Endothelial cell of hepatic sinusoid (primary cell): ENCODE data around the gene MAPK6.

Experiments
- in situ Hi-C: cut with HindIII; loops from 2 replicates; pipeline ENCODE4 v1.10.0; 2017; ENCODE audit warnings: low sequenced_read_pairs

The MAPK6 gene

DNA sequence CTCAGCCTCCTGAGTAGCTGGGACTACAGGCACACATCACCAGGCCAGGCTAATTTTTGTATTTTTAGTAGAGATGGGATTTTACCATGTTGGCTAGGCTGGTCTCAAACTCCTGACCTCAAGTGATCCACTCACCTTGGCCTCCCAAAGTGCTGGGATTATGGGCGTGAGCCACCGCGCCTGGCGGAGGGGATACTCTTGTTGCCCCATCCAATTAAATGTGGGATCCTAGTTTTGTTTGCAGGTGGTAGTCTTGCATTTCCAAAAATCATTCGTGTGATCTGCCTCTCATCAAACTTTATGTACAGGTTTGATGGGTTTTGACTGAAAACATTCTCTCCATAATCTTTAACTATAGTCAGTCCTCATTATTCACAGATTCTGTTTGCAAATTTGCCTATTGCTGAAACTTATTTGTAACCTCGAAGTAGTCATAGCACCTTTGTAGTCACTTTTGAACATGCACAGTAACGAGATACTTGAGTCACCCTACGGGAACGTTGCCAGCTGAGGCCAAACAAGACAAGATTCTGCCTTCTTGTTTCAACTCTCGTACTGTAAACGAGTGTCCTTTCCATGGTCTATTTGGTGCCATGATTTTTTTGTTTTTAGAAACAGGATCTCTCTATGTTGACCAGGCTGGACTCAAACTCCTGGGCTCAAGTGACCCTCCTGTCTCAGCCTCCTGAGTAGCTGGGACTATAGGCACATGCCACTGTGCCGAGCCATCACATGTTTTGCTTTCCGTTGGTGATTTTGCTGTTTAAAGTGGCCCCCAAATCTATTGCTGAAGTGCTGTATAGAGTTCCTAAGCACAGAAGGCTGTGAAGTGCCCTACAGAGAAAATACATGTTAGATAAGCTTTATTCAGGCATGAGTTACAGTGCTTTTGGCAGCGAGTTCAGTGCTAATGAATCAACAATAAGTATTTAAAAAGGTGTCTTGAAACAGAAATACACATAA lies 8.1 kb upstream of the MAPK6 start:
- in situ Hi-C loops: no loop called here

DNA sequence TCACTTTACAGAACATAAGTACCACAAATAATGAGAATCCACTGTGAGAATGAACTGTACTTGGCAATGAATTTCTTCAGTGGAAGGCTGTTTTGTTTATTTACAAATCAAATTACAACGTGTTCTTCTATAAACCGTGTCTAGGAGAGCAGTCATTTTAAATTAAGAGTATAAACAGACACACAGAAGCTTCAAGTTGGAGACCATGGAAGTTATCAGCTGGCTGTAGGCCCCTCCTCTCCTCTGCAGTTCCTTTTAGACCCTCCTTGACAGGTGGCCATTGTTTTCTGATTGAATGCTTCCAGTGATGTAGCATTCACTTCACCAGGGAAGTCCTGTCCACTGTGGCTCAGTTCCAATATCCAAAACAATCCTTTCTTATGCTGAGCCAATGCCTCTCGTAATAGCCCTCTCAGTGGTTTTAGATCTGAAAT lies 7.3 kb upstream of the MAPK6 start:
- in situ Hi-C loops: no loop called here

DNA sequence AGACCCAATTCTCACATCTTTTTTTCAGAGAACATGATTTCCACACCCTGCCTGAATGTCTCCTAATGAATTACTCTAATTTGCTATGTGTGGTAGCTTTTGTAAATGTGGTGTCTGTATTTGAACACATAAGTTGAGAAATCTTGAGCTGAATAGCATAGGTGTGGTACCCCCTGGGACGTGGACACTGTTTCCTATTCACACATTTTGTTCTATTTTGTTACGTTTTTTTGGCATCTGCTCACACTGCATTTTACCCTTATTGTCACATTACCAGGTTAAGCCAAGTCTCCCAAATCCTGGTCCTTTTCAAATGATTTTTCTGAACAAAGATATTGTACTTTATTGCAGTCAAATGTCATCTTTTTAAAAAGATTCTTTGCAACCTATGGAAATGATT lies 6.8 kb upstream of the MAPK6 start:
- in situ Hi-C loops: no loop called here

DNA sequence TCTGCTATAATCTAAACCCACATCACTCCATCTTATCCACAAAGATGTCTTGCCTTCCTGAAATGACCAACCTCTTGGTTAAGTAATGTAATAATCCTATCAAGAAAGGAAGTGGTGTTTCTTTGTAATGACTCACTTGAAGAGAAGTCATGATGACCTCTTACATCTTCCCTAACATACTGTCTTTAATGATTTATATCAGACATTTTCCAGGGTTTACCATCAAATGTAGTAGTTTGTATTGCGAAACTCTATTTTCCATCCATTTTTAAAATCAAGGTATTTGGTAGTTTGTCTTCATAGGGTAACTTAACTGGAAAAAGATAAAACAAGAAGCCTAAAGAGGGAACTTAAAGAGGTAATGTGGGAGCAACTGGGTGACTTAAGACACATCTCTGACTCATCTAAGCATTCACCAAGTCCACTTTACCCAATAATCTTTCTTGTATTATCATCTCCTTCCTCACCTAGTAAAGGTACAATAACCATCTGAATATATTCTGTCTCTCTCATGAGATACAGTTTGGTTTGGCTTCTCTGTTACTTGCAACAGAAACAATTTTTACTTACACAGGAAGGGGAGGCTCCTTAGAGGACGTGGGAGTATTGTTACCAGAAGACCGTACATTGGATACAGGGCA lies 5.7 kb upstream of the MAPK6 start:
- in situ Hi-C loops: no loop called here

DNA sequence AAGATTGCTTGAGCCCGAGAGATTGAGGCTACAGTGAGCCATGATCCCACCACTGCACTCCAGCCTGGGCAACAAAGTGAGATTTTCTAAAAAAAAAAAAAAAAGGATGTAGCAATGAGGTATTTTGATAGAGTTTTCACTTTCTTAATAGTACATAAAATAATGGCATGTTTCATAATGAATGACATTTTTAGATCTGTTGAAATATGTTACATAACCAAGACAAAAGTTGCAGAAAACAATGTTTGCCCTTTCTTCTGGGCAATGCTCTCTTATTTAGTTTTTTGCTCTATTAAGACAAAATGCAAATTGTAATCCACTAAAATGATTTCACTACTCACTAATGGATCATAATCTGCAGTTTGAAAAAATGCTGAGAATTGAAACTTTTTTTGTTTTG lies 4.4 kb upstream of the MAPK6 start:
- in situ Hi-C loops: no loop called here

DNA sequence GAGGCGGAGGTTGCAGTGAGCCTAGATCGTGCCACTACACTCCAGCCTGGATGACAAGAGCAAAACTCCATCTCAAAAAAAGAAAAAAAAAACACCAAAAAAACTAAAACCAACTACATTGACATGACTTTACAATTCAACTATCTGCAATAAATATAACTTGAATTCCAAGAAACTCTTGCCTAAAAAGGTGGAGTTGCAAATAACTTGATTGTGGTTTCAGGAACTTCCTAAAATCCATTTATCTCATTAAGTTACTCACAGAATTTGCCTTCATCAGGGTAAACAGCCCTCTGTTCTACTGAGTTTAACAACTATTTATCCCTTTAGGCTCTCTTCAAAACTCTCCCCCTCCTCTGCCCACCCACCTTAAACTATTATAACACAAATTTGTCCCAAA lies 2.7 kb upstream of the MAPK6 start:
- in situ Hi-C loops: no loop called here

DNA sequence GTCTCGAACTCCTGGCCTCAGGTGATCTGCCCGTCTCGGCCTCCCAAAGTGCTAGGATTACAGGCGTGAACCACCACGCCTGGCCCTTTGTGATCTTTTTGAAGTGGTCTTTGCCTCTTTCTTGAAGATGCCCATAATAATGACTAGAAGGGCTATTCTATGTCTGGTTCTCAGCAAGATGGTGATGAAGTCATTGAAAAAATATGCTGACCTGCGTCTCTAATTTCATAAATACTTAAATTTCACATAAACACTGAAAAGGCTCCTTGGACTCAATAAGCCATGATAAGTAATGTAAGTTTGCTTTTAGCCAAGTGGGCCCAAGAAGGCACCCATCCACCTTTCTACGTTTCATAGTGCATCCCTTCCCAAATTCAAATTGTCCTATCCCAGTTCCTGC lies 775 bp upstream of the MAPK6 start:
- in situ Hi-C loops: no loop called here

DNA sequence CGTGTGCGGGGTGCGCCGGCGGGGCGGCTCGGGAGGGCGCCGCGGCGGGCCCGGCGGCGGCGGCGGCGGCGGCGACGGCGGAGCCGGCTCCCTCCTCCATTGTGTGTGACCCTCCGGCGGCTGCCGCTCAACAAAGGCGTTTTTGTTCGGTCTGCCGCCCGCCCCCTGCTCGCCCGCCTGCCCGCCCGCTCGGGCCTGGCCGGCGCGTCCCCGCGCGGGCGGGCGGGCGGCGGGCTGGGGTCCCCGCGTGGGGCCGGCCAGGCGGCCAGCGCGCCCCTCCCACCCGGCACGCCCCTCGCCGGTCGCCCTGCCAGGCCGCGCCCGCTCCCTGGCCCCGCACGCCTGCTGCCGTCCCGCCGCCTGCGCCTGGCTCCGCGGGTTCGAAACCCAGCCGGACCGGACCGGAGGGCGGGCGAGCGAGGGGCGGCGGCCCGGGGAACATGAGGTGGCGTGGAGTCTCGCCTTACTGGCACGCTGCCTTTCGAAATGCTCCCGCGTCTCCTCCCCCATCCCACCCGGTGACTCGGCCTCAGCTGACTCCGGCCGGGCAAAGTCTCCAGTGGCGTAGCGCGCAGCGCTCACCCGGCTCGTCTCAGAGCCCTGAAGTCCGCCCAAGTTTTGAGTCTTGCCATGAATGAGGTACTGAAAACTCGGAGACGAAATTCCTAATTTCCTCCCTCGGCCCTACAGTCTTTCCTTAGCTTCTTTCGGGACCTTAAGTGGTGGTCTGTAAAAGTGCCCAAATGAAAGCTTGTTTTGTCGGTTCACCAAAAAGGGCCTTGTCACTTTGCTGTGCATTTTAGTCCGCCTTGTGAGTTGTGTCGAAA lies 588 bp downstream of the MAPK6 start:
- in situ Hi-C loops: loop anchor here (5.0 kb wide), 1 partner anchor 108 kb away; no protein-coding TSS in a partner anchor

DNA sequence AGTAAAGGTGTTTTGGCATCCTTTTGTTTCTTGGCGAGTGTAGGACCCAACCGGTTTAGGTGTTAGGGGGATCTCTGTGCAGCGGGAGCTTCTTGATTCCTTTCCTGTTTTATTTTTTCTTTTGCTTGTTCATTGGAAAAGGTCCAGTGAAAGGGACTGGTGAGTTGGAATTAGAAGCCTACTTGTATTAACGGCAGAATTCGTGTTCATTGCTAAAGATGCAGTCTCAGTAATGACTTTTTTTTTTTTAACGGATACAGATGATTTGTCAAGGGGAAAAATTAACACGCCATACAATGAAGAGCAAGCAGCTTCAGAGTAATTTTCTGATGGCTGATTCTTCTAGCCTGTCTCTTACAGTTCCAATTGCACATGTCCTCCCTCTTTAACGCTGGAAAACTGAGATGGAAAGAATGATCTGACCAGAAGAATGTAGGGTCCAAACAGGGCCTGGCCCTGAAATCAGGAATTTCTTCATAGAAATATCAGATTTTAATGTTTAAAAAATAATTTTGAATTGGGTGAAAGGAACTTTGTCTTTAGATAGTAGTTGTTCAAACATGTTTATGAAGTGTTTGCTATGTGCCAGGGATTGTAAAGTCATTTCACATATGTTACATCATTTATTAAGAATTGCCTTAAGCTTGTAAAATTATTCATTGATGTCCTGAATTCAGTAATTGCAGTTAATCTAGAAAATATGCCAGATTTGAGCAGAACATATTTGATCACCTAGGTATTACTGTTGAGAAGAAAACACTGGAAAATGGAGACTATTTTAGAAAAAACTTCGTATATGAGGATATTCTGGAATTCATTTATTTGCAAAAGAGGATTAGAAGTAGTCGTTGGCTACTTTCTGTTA lies 1.4 kb downstream of the MAPK6 start:
- in situ Hi-C loops: loop anchor here (5.0 kb wide), 1 partner anchor 107 kb away; no protein-coding TSS in a partner anchor

DNA sequence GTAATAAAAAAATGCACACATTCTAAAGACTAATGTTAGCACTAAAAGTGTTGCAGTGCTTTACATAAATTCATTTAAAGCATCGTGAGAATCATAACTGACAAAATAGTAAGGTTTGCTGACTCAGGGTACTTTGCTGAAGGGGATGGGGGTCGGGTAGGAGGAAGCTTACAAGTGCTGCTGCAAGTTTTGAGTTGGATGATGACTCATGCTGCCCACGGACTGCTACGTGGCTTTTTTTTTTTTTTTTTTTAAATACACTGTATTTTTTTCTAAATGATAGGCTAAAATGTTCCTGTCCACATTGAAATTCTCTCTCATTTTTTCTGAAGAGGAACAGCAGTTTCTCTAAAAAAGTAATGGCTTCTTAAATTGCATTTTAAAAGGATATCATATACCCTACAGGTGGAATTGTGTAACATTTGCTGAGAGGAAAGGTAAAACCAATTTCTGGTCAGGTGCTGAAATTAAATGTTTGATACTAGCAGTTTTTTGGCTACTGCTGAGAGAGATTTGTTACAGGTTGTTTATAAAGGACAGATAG lies 2.2 kb downstream of the MAPK6 start:
- in situ Hi-C loops: loop anchor here (5.0 kb wide), 1 partner anchor 106 kb away; no protein-coding TSS in a partner anchor

DNA sequence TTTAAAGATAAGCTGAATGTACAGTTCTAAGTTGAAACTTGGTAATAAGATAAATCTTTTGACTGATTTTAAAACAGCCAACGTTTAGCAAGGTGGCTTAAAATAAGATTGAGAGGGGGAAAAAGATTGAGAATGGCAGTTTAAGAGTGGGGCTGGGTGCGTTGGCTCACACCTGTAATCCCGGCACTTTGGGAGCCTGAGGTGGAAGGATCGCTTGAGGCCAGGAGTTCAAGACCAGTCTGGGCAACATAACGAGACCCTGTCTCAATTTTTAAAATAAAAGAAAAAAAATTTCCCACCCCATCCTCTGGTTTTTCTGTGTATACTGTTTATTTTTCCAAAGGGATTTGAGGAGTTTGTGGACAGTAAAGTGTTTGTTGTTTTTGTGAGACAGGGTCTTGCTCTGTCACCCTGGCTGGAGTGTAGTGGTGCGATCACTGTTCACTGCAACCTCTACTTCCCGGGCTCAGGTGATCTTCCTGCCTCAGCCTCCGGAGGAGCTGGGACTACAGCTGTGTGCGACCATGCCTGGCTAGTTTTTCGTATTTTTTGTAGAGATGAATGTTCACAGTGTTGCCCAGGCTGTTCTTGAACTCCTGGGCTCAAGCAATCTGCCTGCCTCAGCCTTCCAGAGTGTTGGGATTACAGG lies 3.0 kb downstream of the MAPK6 start:
- in situ Hi-C loops: loop anchor here (5.0 kb wide), 1 partner anchor 105 kb away; no protein-coding TSS in a partner anchor

DNA sequence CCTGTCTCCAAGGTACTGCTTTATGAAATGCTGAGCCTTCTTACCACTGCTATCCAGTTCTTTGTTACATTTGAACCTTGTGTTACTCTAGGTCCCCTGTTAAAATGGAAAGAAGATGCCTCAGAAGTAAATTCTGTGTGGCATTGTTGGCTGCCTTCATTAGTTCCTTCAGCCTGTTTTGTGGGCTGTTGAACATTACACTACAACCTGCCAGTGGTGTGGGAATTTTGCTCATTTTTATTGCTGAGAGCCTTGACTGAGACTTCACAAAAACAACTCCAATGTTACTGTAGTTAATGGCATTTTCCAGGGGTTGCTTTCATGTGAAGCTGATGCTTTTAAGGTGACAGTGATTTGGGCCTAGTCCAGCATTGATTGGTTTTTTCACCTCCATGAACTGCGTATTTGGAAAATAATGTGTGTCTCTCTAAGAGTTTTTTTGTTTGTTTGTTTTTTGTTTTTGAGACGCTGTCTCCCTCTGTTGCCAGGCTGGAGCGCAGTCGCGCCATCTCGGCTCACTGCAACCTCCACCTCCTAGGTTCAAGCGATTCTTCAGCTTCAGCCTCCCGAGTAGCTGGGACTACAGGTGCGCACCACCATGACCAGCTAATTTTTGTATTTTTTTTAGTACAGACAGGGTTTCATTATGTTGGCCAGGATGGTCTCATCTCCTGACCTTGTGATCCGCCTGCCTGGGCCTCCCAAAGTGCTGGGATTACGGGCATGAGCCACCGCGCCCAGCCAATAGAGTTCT lies 4.3 kb downstream of the MAPK6 start:
- in situ Hi-C loops: loop anchor here (5.0 kb wide), 1 partner anchor 104 kb away; no protein-coding TSS in a partner anchor

DNA sequence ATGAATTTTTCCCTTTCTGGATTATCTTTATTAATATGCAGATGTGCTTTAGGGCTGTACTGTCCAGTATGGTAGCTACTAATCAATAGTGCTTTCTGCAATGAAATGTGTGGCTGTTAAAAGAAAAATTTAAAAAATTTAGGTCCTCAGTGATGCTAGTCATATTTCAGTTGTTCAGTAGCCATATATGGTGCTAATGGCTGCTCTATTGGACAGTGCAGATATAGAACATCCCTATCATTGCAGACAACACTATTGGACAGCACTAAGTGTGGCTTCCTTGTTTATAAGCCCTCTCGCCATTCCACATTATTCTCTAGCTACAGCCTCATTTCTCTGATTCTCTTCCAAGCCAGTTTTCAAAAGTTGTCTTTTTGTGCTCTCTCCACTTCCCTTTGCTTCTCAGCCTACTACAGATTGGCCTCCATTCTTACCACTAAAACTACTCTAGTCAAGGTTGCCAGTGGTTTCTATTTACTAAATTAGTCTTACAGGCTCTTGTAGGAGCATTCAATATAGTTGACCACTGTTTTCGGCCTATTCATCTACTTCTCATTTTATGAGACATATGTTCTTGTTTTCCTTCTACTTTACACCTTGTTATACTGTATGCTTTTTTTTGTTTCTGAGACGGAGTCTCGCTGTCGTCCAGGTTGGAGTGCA lies 9.5 kb downstream of the MAPK6 start:
- in situ Hi-C loops: no loop called here

DNA sequence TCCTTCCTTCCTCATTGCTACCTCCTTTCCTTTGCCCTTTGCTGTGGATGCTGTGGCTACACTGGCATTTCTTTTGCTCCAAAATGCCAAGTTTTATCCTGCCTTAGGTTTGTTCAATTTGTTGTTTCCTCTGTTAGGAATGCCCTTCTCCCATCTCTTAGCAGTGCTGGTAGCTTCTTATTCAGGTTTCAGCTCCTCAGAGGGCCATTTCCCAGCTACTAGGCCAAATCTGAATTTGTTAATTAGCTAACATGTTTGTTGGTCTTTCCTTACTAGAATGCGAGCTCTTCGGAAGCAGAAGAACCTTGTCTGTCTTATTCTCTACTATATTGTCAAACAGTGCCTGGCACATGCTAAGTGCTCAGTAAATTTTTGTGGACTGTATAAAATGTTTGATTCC lies 11.0 kb downstream of the MAPK6 start:
- in situ Hi-C loops: no loop called here

DNA sequence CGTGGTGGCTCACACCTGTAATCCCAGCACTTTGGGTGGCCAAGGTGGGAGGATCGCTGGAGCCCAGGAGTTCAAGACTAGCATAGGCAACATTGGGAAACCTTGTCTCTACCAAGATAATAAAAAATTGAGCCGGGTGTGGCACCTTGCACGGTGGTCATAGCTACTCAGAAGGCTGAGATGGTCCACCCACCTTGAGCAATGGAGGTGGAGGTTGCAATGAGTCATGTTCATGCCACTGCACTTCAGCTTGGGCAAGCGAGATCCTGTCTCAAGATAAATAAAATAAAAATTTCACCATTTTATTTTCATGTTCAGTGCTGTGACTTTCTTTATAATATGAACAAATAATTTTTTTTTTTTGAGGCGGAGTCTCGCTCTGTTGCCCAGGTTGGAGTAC lies 12.5 kb downstream of the MAPK6 start:
- in situ Hi-C loops: no loop called here

DNA sequence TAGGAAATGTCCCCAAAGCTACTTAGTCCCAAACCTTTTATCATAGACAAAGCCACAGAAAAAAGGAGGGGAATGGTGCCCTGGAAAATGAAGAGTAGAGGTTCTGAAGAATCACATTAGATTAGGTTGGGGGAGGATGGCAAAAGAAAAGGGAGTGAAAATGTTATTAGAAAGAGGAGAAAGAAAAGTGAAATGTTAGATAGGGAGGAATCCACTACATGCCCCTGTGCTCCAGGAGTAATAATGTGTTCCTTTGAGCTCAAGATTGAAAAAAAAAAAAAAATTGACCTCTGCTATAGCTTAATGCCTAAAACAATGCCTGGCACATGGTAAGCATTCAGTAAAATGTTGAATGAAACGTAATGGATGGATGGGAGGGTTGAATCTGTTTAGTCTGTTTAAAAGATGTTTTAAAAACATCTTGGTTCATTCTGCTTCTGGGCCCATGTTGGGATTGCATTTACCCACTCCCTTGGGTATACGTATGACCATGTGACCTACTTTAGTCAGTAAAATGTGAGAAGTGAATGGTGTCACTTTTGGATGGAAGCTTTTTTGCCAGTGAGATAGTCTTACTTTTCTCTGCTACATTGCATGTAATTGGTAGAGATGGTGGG lies 19.0 kb downstream of the MAPK6 start:
- in situ Hi-C loops: loop anchor here (5.0 kb wide), 2 partner anchors 49 to 56 kb away; no protein-coding TSS in a partner anchor
